Measurements from ENCODE around the gene PODN. TPM values are rescaled to one million over a fixed set of nuclear protein-coding genes. Genes with fewer than 3 reads are reported as not detected.

Gene PODN
- total RNA-seq, 1 experiment from 2014 or later: not detected

GRCh38 chr1:53076721-53077598, 14.9 kb downstream of the PODN start:
- no peak for DNase-seq (ENCODE audit: unreplicated experiment)
- Mint-ChIP-seq H3K4me3 (ENCODE audit: unreplicated experiment) (no peak overlapping the region), H3K4me1 (ENCODE audit: insufficient read depth, unreplicated experiment) (no peaks in the 10 kb centered on the region), H3K9me3 (ENCODE audit: unreplicated experiment) (no peaks in the 10 kb centered on the region), H3K27me3 (ENCODE audit: insufficient read depth, unreplicated experiment) (no peaks in the 10 kb centered on the region), H3K27ac (ENCODE audit: low read depth, unreplicated experiment) (no peak overlapping the region), H3K36me3 (ENCODE audit: insufficient read depth, unreplicated experiment) (no peaks in the 10 kb centered on the region)
- intact Hi-C loops (cut with micrococcal nuclease): no loop called here
- BruUV-seq (replicated peaks): no TSS peak
- ChIA-PET CTCF (no interaction called here), POLR2A (no interaction called here)
- no peak for TF ChIP-seq CTCF (IDR thresholded peaks at IDR 0.05; ENCODE audit: unreplicated experiment)

GRCh38 chr1:53077599-53077965, 15.6 kb downstream of the PODN start:
- Mint-ChIP-seq H3K36me3 (ENCODE audit: insufficient read depth, unreplicated experiment) (no peaks in the 10 kb centered on the region), H3K27me3 (ENCODE audit: insufficient read depth, unreplicated experiment) (no peaks in the 10 kb centered on the region), H3K9me3 (ENCODE audit: unreplicated experiment) (no peaks in the 10 kb centered on the region), H3K4me3 (ENCODE audit: unreplicated experiment) (no peak overlapping the region), H3K27ac (ENCODE audit: low read depth, unreplicated experiment) (no peak overlapping the region), H3K4me1 (ENCODE audit: insufficient read depth, unreplicated experiment) (no peaks in the 10 kb centered on the region)
- no peak for DNase-seq (ENCODE audit: unreplicated experiment)
- ChIA-PET POLR2A (no interaction called here), CTCF (no interaction called here)
- TF ChIP-seq CTCF (IDR thresholded peaks at IDR 0.05; ENCODE audit: unreplicated experiment): no peak
- intact Hi-C loops (cut with micrococcal nuclease): no loop called here
- no TSS peak for BruUV-seq (replicated peaks)

- H3K9me3 Mint-ChIP-seq (ENCODE audit: unreplicated experiment): no peaks in the 10 kb centered on the region
- BruUV-seq (replicated peaks): no TSS peak
- ChIA-PET CTCF (no interaction called here), POLR2A (no interaction called here)
- no peaks in the 10 kb centered on the region for H3K27me3 Mint-ChIP-seq (ENCODE audit: insufficient read depth, unreplicated experiment)
- DNase-seq (ENCODE audit: unreplicated experiment): no peak
- intact Hi-C loops (cut with micrococcal nuclease): no loop called here
- H3K4me1 Mint-ChIP-seq (ENCODE audit: insufficient read depth, unreplicated experiment): no peaks in the 10 kb centered on the region
- TF ChIP-seq CTCF (IDR thresholded peaks at IDR 0.05; ENCODE audit: unreplicated experiment): no peak
- H3K4me3 Mint-ChIP-seq (ENCODE audit: unreplicated experiment): no peak overlapping the region
- no peaks in the 10 kb centered on the region for H3K36me3 Mint-ChIP-seq (ENCODE audit: insufficient read depth, unreplicated experiment)
- no peak overlapping the region for H3K27ac Mint-ChIP-seq (ENCODE audit: low read depth, unreplicated experiment)
Measured at GRCh38 chr1:53078333-53079101, 16.5 kb downstream of the PODN start.

- Mint-ChIP-seq H3K36me3 (ENCODE audit: insufficient read depth, unreplicated experiment) (no peaks in the 10 kb centered on the region), H3K27me3 (ENCODE audit: insufficient read depth, unreplicated experiment) (no peaks in the 10 kb centered on the region), H3K27ac (ENCODE audit: low read depth, unreplicated experiment) (no peak overlapping the region), H3K4me3 (ENCODE audit: unreplicated experiment) (no peak overlapping the region), H3K4me1 (ENCODE audit: insufficient read depth, unreplicated experiment) (peaks cover under 1% of the 10 kb centered on the region), H3K9me3 (ENCODE audit: unreplicated experiment) (no peaks in the 10 kb centered on the region)
- ChIA-PET POLR2A (no interaction called here), CTCF (no interaction called here)
- no TSS peak for BruUV-seq (replicated peaks)
- DNase-seq (ENCODE audit: unreplicated experiment): no peak
- no peak for TF ChIP-seq CTCF (IDR thresholded peaks at IDR 0.05; ENCODE audit: unreplicated experiment)
- intact Hi-C loops (cut with micrococcal nuclease): no loop called here
Measured at GRCh38 chr1:53079251-53079650, 17.2 kb downstream of the PODN start.
